ENCODE measurements around the gene ARID1B. TPM values are rescaled to one million over a fixed set of nuclear protein-coding genes. Genes with fewer than 3 reads are reported as not detected.

Gene ARID1B
- total RNA-seq, 1 donor from 2014 or later = 155 TPM

GRCh38 chr6:156867121-156867520 lies 89.9 kb downstream of the ARID1B start:
- no peak for DNase-seq (ENCODE audit: low spot score in 2 of 2, unreplicated experiment in 2 of 2)
- peak overlapping the region; percentile 21 for H3K27ac Mint-ChIP-seq
- TF ChIP-seq, protein P1, sequence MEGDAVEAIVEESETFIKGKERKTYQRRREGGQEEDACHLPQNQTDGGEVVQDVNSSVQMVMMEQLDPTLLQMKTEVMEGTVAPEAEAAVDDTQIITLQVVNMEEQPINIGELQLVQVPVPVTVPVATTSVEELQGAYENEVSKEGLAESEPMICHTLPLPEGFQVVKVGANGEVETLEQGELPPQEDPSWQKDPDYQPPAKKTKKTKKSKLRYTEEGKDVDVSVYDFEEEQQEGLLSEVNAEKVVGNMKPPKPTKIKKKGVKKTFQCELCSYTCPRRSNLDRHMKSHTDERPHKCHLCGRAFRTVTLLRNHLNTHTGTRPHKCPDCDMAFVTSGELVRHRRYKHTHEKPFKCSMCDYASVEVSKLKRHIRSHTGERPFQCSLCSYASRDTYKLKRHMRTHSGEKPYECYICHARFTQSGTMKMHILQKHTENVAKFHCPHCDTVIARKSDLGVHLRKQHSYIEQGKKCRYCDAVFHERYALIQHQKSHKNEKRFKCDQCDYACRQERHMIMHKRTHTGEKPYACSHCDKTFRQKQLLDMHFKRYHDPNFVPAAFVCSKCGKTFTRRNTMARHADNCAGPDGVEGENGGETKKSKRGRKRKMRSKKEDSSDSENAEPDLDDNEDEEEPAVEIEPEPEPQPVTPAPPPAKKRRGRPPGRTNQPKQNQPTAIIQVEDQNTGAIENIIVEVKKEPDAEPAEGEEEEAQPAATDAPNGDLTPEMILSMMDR (IDR thresholded peaks at IDR 0.05; ENCODE audit: unreplicated experiment) = no peak
- H3K27me3 Mint-ChIP-seq (ENCODE audit: low read depth) = no peaks in the 10 kb centered on the region
- peaks cover 12% of the 10 kb centered on the region for H3K36me3 Mint-ChIP-seq
- peaks cover 17% of the 10 kb centered on the region for H3K9me3 Mint-ChIP-seq
- H3K4me1 Mint-ChIP-seq = peaks cover 40% of the 10 kb centered on the region
- no peak overlapping the region for H3K4me3 Mint-ChIP-seq

GRCh38 chr6:156868385-156868784 lies 91.2 kb downstream of the ARID1B start:
- H3K4me1 Mint-ChIP-seq = peaks cover 40% of the 10 kb centered on the region
- no peak overlapping the region for H3K27ac Mint-ChIP-seq
- TF ChIP-seq, protein P1 (IDR thresholded peaks at IDR 0.05; ENCODE audit: unreplicated experiment) = no peak
- peaks cover 12% of the 10 kb centered on the region for H3K36me3 Mint-ChIP-seq
- no peak overlapping the region for H3K4me3 Mint-ChIP-seq
- H3K27me3 Mint-ChIP-seq (ENCODE audit: low read depth) = no peaks in the 10 kb centered on the region
- peaks cover 17% of the 10 kb centered on the region for H3K9me3 Mint-ChIP-seq
- DNase-seq (ENCODE audit: low spot score in 2 of 2, unreplicated experiment in 2 of 2) = no peak

GRCh38 chr6:156869980-156870398 lies 92.8 kb downstream of the ARID1B start:
- H3K4me3 Mint-ChIP-seq = no peak overlapping the region
- TF ChIP-seq, protein P1 (IDR thresholded peaks at IDR 0.05; ENCODE audit: unreplicated experiment) = no peak
- H3K4me1 Mint-ChIP-seq = peaks cover 40% of the 10 kb centered on the region
- peaks cover 9% of the 10 kb centered on the region for H3K36me3 Mint-ChIP-seq
- H3K9me3 Mint-ChIP-seq = peaks cover 8% of the 10 kb centered on the region
- peak overlapping the region; percentile 27 for H3K27ac Mint-ChIP-seq
- no peaks in the 10 kb centered on the region for H3K27me3 Mint-ChIP-seq (ENCODE audit: low read depth)
- no peak for DNase-seq (ENCODE audit: low spot score in 2 of 2, unreplicated experiment in 2 of 2)

DNA sequence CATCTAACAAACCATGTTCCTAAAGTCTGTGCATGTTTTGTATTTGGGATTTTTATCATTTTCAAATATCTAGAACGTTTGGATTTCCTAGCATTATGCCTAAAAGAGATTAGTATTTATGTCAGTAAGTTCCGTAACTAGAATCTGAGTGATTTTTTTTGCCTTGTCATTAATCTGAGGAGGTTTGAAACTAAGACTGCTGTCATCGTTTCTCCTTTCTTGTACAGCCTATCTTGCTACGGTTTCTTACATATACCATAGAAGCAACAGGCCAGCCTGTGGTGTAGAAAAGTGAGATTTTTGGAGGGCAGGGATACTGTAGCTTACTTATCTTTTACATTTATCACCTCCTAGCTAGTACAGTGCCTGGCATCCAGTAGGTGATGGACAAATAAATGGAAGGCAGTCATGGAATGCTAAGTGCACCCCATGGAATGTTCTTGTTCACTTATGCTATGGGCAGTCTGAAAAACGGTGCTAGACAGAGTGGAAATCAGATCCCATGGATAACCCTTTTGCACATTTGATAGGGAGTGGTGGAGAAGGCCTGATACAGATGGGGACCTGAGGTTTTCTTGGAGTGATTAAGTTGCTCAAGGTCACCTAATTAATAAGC lies 93.9 kb downstream of the ARID1B start:
- TF ChIP-seq, protein P1 (IDR thresholded peaks at IDR 0.05; ENCODE audit: unreplicated experiment) = no peak
- Mint-ChIP-seq H3K27me3 (ENCODE audit: low read depth) (no peaks in the 10 kb centered on the region), H3K36me3 (peaks cover 6% of the 10 kb centered on the region), H3K27ac (peak overlapping the region; percentile 14), H3K4me3 (no peak overlapping the region), H3K9me3 (no peaks in the 10 kb centered on the region), H3K4me1 (peaks cover 36% of the 10 kb centered on the region)
- no peak for DNase-seq (ENCODE audit: low spot score in 2 of 2, unreplicated experiment in 2 of 2)

DNA sequence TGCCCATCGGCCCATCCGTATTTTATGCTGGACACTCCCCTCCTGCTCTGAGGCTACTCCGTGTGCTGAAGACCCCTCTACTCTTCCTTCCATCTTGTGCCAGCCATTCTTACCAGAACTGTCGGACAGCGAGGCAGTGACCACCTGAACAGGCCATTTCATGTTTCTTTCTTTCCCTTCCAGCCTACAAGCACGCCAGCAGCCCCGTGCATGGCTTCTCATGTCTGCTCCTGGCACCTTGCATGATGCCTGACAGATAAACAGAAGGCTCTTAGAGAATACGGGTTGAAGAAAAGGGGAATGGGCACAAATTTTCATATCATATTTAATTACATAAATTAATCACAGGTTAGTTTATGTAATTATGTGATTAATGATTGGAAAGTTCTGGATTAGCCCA lies 95.7 kb downstream of the ARID1B start:
- Mint-ChIP-seq H3K36me3 (peaks cover 6% of the 10 kb centered on the region), H3K4me1 (peaks cover 18% of the 10 kb centered on the region)

More for the DNA sequence above, 95.7 kb downstream of the ARID1B start:
- no peaks in the 10 kb centered on the region for H3K27me3 Mint-ChIP-seq (ENCODE audit: low read depth)
- no peak for DNase-seq (ENCODE audit: low spot score in 2 of 2, unreplicated experiment in 2 of 2)
- H3K27ac Mint-ChIP-seq = no peak overlapping the region
- H3K9me3 Mint-ChIP-seq = no peaks in the 10 kb centered on the region
- TF ChIP-seq, protein P1 (IDR thresholded peaks at IDR 0.05; ENCODE audit: unreplicated experiment) = no peak
- H3K4me3 Mint-ChIP-seq = no peak overlapping the region
